Left renal pelvis (tissue), 4 donors: Measurements from ENCODE around the gene ASB7. TPM values are rescaled to one million over a fixed set of nuclear protein-coding genes. Genes with fewer than 3 reads are reported as not detected.

Experiments used
- polyA plus RNA-seq, 4 donors: library from polyadenylated mRNA; unstranded; fragments of 120-200 nt; gene quantifications; one replicate each; pipeline ENCODE4 v1.2.1, GENCODE V29; 2013; ENCODE audit not compliant: insufficient read length in 4 of 4

The ASB7 gene
- polyA plus RNA-seq, 4 donors: 13.8 to 18.1 (median 15.8) TPM

Other genes with a start within 250 kb of the ASB7 start
- gene CERS3, start 73.6 kb upstream of the ASB7 start, polyA plus RNA-seq: under 1 TPM in 3 of 4 donors, not detected in 1; 0.11 to 0.24 (median 0.24) TPM
- 10 to 100 TPM; 17.3 to 29.8 (median 22.7) TPM for gene LINS1, start 405 bp upstream of the ASB7 start, polyA plus RNA-seq